WTC11 (cell line): ENCODE measurements around the gene TLR4.

Experiments
- FOXJ3 ChIP-seq: sonication (generic); formaldehyde crosslinking; IDR thresholded peaks from 2 replicates; pipeline ENCODE4 v1.9.0; 2021; ENCODE audit warnings: missing genetic modification reagents, mild to moderate bottlenecking, borderline replicate concordance
- NFE2L1 ChIP-seq: sonication (generic); formaldehyde crosslinking; IDR thresholded peaks from 2 replicates; pipeline ENCODE4 v1.8.1; 2023; ENCODE audit warnings: missing genetic modification reagents
- TF ChIP-seq, protein P1 (sequence below): fragments of 200-600 bp; IDR thresholded peaks from 2 replicates; pipeline ENCODE4 v1.8.0; 2022; ENCODE audit warnings: antibody characterized with exemption
- TF ChIP-seq, protein P2 (sequence below): sonication (generic); formaldehyde crosslinking; IDR thresholded peaks from 2 replicates; pipeline ENCODE4 v1.8.1; 2022; ENCODE audit warnings: low read depth, mild to moderate bottlenecking, moderate library complexity, missing genetic modification reagents, borderline replicate concordance
- TF ChIP-seq, protein P3 (sequence below): sonication (generic); formaldehyde crosslinking; conservative IDR thresholded peaks from 2 replicates; pipeline ENCODE4 v1.8.1; 2022; ENCODE audit warnings: mild to moderate bottlenecking, missing genetic modification reagents
- TF ChIP-seq, protein P4 (sequence below): sonication (generic); formaldehyde crosslinking; IDR thresholded peaks from 2 replicates; pipeline ENCODE4 v1.8.0; 2022; ENCODE audit warnings: mild to moderate bottlenecking, missing genetic modification reagents
- TF ChIP-seq, protein P5 (sequence below): sonication (generic); formaldehyde crosslinking; IDR thresholded peaks from 2 replicates; pipeline ENCODE4 v1.8.0; 2022; ENCODE audit warnings: mild to moderate bottlenecking, missing genetic modification reagents

DNA sequence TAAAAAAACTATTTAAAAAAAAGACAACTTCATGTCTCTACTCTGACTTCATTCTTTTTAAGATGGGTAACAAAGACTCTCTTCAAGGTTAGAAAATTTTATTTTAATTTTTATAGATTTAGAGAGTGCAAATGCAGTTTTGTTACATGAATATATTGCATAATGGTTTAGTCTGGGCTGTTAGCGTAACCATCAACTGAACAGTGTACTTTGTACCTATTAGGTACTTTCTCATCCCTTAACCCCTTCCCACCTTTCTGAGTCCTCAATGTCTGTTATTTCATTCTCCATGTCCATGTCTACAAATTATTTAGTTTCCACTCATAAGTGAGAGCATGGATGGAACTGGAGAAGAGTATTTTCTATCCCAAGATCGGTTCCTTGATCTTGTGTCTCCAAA lies 16.8 kb downstream of the TLR4 start:
- no peak for TF ChIP-seq NFE2L1 (CRISPR knock-in tag)
- TF ChIP-seq, protein P1, sequence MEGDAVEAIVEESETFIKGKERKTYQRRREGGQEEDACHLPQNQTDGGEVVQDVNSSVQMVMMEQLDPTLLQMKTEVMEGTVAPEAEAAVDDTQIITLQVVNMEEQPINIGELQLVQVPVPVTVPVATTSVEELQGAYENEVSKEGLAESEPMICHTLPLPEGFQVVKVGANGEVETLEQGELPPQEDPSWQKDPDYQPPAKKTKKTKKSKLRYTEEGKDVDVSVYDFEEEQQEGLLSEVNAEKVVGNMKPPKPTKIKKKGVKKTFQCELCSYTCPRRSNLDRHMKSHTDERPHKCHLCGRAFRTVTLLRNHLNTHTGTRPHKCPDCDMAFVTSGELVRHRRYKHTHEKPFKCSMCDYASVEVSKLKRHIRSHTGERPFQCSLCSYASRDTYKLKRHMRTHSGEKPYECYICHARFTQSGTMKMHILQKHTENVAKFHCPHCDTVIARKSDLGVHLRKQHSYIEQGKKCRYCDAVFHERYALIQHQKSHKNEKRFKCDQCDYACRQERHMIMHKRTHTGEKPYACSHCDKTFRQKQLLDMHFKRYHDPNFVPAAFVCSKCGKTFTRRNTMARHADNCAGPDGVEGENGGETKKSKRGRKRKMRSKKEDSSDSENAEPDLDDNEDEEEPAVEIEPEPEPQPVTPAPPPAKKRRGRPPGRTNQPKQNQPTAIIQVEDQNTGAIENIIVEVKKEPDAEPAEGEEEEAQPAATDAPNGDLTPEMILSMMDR: no peak
- TF ChIP-seq, protein P2, sequence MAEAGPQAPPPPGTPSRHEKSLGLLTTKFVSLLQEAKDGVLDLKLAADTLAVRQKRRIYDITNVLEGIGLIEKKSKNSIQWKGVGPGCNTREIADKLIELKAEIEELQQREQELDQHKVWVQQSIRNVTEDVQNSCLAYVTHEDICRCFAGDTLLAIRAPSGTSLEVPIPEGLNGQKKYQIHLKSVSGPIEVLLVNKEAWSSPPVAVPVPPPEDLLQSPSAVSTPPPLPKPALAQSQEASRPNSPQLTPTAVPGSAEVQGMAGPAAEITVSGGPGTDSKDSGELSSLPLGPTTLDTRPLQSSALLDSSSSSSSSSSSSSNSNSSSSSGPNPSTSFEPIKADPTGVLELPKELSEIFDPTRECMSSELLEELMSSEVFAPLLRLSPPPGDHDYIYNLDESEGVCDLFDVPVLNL (CRISPR knock-in tag): no peak
- no peak for TF ChIP-seq FOXJ3
- TF ChIP-seq, protein P3, sequence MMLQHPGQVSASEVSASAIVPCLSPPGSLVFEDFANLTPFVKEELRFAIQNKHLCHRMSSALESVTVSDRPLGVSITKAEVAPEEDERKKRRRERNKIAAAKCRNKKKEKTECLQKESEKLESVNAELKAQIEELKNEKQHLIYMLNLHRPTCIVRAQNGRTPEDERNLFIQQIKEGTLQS (CRISPR knock-in tag): no peak
- TF ChIP-seq, protein P4, sequence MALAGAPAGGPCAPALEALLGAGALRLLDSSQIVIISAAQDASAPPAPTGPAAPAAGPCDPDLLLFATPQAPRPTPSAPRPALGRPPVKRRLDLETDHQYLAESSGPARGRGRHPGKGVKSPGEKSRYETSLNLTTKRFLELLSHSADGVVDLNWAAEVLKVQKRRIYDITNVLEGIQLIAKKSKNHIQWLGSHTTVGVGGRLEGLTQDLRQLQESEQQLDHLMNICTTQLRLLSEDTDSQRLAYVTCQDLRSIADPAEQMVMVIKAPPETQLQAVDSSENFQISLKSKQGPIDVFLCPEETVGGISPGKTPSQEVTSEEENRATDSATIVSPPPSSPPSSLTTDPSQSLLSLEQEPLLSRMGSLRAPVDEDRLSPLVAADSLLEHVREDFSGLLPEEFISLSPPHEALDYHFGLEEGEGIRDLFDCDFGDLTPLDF (CRISPR knock-in tag): no peak
- TF ChIP-seq, protein P5, sequence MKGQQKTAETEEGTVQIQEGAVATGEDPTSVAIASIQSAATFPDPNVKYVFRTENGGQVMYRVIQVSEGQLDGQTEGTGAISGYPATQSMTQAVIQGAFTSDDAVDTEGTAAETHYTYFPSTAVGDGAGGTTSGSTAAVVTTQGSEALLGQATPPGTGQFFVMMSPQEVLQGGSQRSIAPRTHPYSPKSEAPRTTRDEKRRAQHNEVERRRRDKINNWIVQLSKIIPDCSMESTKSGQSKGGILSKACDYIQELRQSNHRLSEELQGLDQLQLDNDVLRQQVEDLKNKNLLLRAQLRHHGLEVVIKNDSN (CRISPR knock-in tag): no peak
